ENCODE data around the gene LINC00632. TPM values are rescaled to one million over a fixed set of nuclear protein-coding genes. Genes with fewer than 3 reads are reported as not detected.

LINC00632 gene
- total and polyA plus RNA-seq, 4 donors: 0.15 to 28.7 (median 0.32) TPM

- Histone ChIP-seq H3K36me3 (ENCODE audit: control insufficient read depth in 4 of 4, insufficient read depth in 3 of 4, low read depth in 1 of 4, low read length in 3 of 4) (no peaks in the 10 kb centered on the region), H3K9me3 (ENCODE audit: control insufficient read depth in 4 of 4, low read length in 3 of 4) (peaks cover 0 to 2% (median 0%) of the 10 kb centered on the region in 4 donors), H3K4me3 (ENCODE audit: low read depth in 1 of 3, low read length in 3 of 3) (no peak overlapping the region), H3K4me1 (ENCODE audit: control insufficient read depth in 4 of 4, insufficient read depth in 4 of 4, low read length in 3 of 4) (no peaks in the 10 kb centered on the region), H3K27me3 (ENCODE audit: control insufficient read depth in 4 of 4, insufficient read depth in 4 of 4, low read length in 3 of 4) (peaks cover 0 to 6% (median 0%) of the 10 kb centered on the region in 4 donors), H3K27ac (ENCODE audit: low read depth in 1 of 2, low read length in 2 of 2) (no peak overlapping the region), H3K9ac (ENCODE audit: low read depth in 1 of 2, low read length in 2 of 2) (no peak overlapping the region)
- no peak for DNase-seq (ENCODE audit: low spot score)
- TF ChIP-seq ZBTB33 (IDR thresholded peaks at IDR 0.05) (no peak), RAD21 (IDR thresholded peaks at IDR 0.05) (no peak), RXRA (IDR thresholded peaks at IDR 0.05) (no peak), MAX (IDR thresholded peaks at IDR 0.05) (no peak), HNF4A (conservative IDR thresholded peaks at IDR 0.05) (no peak), REST (IDR thresholded peaks at IDR 0.05) (no peak), GABPA (IDR thresholded peaks at IDR 0.05 in 1 of 2, conservative IDR thresholded peaks at IDR 0.05 in 1 of 2) (no peak)
- WGBS: 97% methylated on average over 31 of the region's 31 CpGs
These were observed 66.8 kb downstream of the LINC00632 start for GRCh38 chrX:140776320-140776719.

- no peak overlapping the region for H3K27ac ChIP-seq (ENCODE audit: low read depth in 1 of 2, low read length in 2 of 2)
- H3K27me3 ChIP-seq (ENCODE audit: control insufficient read depth in 4 of 4, insufficient read depth in 4 of 4, low read length in 3 of 4): no peaks in the 10 kb centered on the region
- TF ChIP-seq FOXA2 (IDR thresholded peaks at IDR 0.05) (no peak), CTCF (IDR thresholded peaks at IDR 0.05; ENCODE audit: low read depth, low read length, missing input control) (no peak), REST (IDR thresholded peaks at IDR 0.05) (no peak), TAF1 (conservative IDR thresholded peaks at IDR 0.05) (no peak), GABPA (IDR thresholded peaks at IDR 0.05 in 1 of 2, conservative IDR thresholded peaks at IDR 0.05 in 1 of 2) (no peak), SP1 (IDR thresholded peaks at IDR 0.05) (no peak), MAX (IDR thresholded peaks at IDR 0.05) (no peak), RXRA (IDR thresholded peaks at IDR 0.05) (no peak), NR2F2 (IDR thresholded peaks at IDR 0.05) (no peak), HNF4G (IDR thresholded peaks at IDR 0.05) (no peak), EGR1 (IDR thresholded peaks at IDR 0.05; ENCODE audit: low read depth in 2 of 2) (no peak), RAD21 (IDR thresholded peaks at IDR 0.05) (no peak), FOXA1 (IDR thresholded peaks at IDR 0.05) (no peak), ATF3 (IDR thresholded peaks at IDR 0.05) (no peak), HNF4A (conservative IDR thresholded peaks at IDR 0.05) (no peak), YY1 (IDR thresholded peaks at IDR 0.05) (no peak), ZBTB33 (IDR thresholded peaks at IDR 0.05) (no peak), JUND (IDR thresholded peaks at IDR 0.05) (no peak)
- no peak for DNase-seq (ENCODE audit: low spot score)
- H3K9me3 ChIP-seq (ENCODE audit: control insufficient read depth in 4 of 4, low read length in 3 of 4): no peaks in the 10 kb centered on the region
- H3K9ac ChIP-seq (ENCODE audit: low read depth in 1 of 2, low read length in 2 of 2): no peak overlapping the region
- H3K4me3 ChIP-seq (ENCODE audit: low read depth in 1 of 3, low read length in 3 of 3): no peak overlapping the region
- H3K4me1 ChIP-seq (ENCODE audit: control insufficient read depth in 4 of 4, insufficient read depth in 4 of 4, low read length in 3 of 4): no peaks in the 10 kb centered on the region
- WGBS: 72% methylated on average over 5 of the region's 5 CpGs
- no peaks in the 10 kb centered on the region for H3K36me3 ChIP-seq (ENCODE audit: control insufficient read depth in 4 of 4, insufficient read depth in 3 of 4, low read depth in 1 of 4, low read length in 3 of 4)
These were observed 85.1 kb downstream of the LINC00632 start for GRCh38 chrX:140794642-140795041.

Measured in liver (tissue), 9 donors.